Neural crest cell (in vitro differentiated cells): Measurements from ENCODE around the gene ANKRD29. TPM values are rescaled to one million over a fixed set of nuclear protein-coding genes. Genes with fewer than 3 reads are reported as not detected.
A peak's percentile ranks its signal among the peaks of the same experiment; 100 is the strongest.
"Not testable (repeated sequence)": the region's sequence is repeated elsewhere in the genome, so short reads cannot be mapped to it uniquely, and the experiment has no call there.

Experiments used
- DNase-seq: peaks from one replicate; pipeline ENCODE4 v3.0.0; 2021; ENCODE audit warnings: low read depth, mixed read lengths, low spot score
- H3K27ac Mint-ChIP-seq: one replicate; pipeline ENCODE4 v1.8.0; 2021; ENCODE audit warnings: mild to moderate bottlenecking, mixed read lengths; ENCODE audit not compliant: unreplicated experiment
- H3K27me3 Mint-ChIP-seq: 2 replicates; pipeline ENCODE4 v1.8.0; 2021; ENCODE audit warnings: low read depth, mild to moderate bottlenecking, mixed read lengths
- H3K36me3 Mint-ChIP-seq: 2 replicates; pipeline ENCODE4 v1.8.0; 2021; ENCODE audit warnings: low read depth, mild to moderate bottlenecking, mixed read lengths
- H3K4me1 Mint-ChIP-seq: 2 replicates; pipeline ENCODE4 v1.8.0; 2021; ENCODE audit warnings: mixed read lengths
- H3K4me3 Mint-ChIP-seq: one replicate; pipeline ENCODE4 v1.8.0; 2021; ENCODE audit warnings: mild to moderate bottlenecking, mixed read lengths
- H3K9me3 Mint-ChIP-seq: 2 replicates; pipeline ENCODE4 v1.8.0; 2021; ENCODE audit warnings: mixed read lengths
- CTCF ChIP-seq: fragments of 200-600 bp; sonication (generic); conservative IDR thresholded peaks from 2 replicates; pipeline ENCODE4 v1.5.0; 2021; ENCODE audit warnings: antibody characterized with exemption, mild to moderate bottlenecking
- total RNA-seq: library from RNA; stranded (reverse); gene quantifications from 2 replicates; pipeline ENCODE4 v1.2.1, GENCODE V29; 2021

Gene ANKRD29
- total RNA-seq, 1 donor from 2014 or later: 0.61 TPM

GRCh38 chr18:23578067-23578701 is 84.5 kb downstream of the ANKRD29 start:
- H3K4me1 Mint-ChIP-seq: peaks cover 59% of the 10 kb centered on the region
- H3K27ac Mint-ChIP-seq: peak overlapping the region; percentile 7
- H3K4me3 Mint-ChIP-seq: no peak overlapping the region

GRCh38 chr18:23577521-23577920 is 85.2 kb downstream of the ANKRD29 start:
- H3K27ac Mint-ChIP-seq, H3K27me3 Mint-ChIP-seq, H3K4me3 Mint-ChIP-seq, H3K9me3 Mint-ChIP-seq, DNase-seq: not testable (repeated sequence)
- Mint-ChIP-seq H3K36me3 (peaks cover 13% of the 10 kb centered on the region), H3K4me1 (peaks cover 55% of the 10 kb centered on the region)

More at GRCh38 chr18:23578067-23578701, 84.5 kb downstream of the ANKRD29 start:
- Mint-ChIP-seq H3K36me3 (peaks cover 13% of the 10 kb centered on the region), H3K9me3 (no peaks in the 10 kb centered on the region), H3K27me3 (no peaks in the 10 kb centered on the region)
- TF ChIP-seq CTCF: no peak
- no peak for DNase-seq

DNA sequence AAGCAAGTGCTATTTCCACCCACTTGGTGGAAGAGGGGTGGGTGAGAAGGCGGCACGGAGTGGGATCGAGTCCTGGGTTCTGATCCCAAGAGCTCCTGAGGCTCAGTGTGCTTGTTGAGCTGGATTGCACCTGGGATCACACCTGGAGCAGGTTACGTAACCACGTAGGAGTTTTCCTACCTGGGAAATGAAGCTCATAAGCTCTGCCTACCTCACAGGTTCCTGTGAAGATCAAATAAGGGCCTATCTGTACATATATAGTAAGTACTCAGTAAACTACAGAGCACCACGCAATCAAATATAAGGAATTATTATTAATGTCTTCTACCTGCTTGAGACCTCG is 87.4 kb downstream of the ANKRD29 start:
- Mint-ChIP-seq H3K4me1 (peaks cover 33% of the 10 kb centered on the region), H3K4me3 (no peak overlapping the region), H3K36me3 (peaks cover 15% of the 10 kb centered on the region), H3K27ac (no peak overlapping the region), H3K27me3 (no peaks in the 10 kb centered on the region), H3K9me3 (no peaks in the 10 kb centered on the region)
- DNase-seq: no peak
- TF ChIP-seq CTCF: no peak

DNA sequence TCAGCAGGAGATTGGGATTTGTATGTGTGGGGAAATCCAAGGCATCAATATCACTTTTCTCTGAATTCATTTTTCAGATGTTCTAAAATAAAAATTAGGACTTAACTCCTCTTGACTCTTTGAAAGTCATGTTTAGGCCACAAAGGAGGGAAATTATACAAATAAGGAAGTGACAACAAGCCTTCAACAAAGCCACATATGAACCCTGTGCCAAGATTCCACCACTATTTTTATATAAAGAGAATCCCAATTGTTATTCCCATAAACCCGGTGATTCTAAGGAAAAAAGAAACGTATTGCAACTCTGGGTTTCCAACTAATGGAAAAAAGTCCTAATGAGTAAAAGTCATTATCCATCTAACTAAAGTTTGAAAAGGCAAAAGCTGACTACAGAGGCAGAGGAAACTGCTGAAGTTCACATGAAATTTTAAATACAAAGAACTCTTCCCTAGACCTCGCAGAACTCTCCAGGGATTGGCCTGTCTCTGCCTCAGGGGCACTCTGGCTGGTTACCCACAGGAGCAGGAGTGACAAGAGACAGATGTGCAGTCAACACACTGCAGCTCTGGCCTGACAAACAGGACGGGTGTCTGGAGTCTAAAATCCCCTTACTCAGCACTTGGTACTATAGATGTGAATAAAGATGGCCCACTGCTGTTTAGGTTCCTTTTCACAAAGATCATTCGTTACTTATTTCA is 88.0 kb downstream of the ANKRD29 start:
- H3K9me3 Mint-ChIP-seq: no peaks in the 10 kb centered on the region
- no peak for TF ChIP-seq CTCF
- DNase-seq: no peak
- peaks cover 13% of the 10 kb centered on the region for H3K36me3 Mint-ChIP-seq
- H3K4me1 Mint-ChIP-seq: peaks cover 28% of the 10 kb centered on the region
- H3K27ac Mint-ChIP-seq: no peak overlapping the region
- H3K4me3 Mint-ChIP-seq: no peak overlapping the region
- no peaks in the 10 kb centered on the region for H3K27me3 Mint-ChIP-seq

GRCh38 chr18:23573626-23574431 is 88.9 kb downstream of the ANKRD29 start:
- Mint-ChIP-seq H3K4me3 (no peak overlapping the region), H3K36me3 (peaks cover 18% of the 10 kb centered on the region), H3K27ac (no peak overlapping the region), H3K27me3 (no peaks in the 10 kb centered on the region), H3K4me1 (peaks cover 21% of the 10 kb centered on the region), H3K9me3 (no peaks in the 10 kb centered on the region)
- no peak for DNase-seq
- TF ChIP-seq CTCF: no peak
